Smooth muscle cell (in vitro differentiated cells): Measurements from ENCODE around the gene TNFAIP8. TPM values are rescaled to one million over a fixed set of nuclear protein-coding genes. Genes with fewer than 3 reads are reported as not detected.

Experiments used
- DNase-seq: peaks from one replicate; lab custom pipeline; 2025; ENCODE audit not compliant: unreplicated experiment; lab: John Stamatoyannopoulos, UW
- H2AFZ ChIP-seq: fragments of 200-600 bp; sonication (generic); 2 replicates; pipeline ENCODE4 v1.6.0; 2016; ENCODE audit warnings: antibody characterized with exemption, low read depth, mild to moderate bottlenecking
- H3F3A ChIP-seq: fragments of 200-600 bp; sonication (generic); 2 replicates; pipeline ENCODE4 v1.6.0; 2017; ENCODE audit warnings: antibody characterized with exemption, low read depth
- H3K27ac ChIP-seq: fragments of 200-600 bp; sonication (generic); 2 replicates; pipeline ENCODE4 v1.5.1; 2016; ENCODE audit warnings: low read depth, mild to moderate bottlenecking
- H3K27me3 ChIP-seq: fragments of 200-600 bp; sonication (generic); 2 replicates; pipeline ENCODE4 v1.6.1; 2016; ENCODE audit warnings: low read depth, mild to moderate bottlenecking
- H3K36me3 ChIP-seq: fragments of 200-600 bp; sonication (generic); 2 replicates; pipeline ENCODE4 v1.5.1; 2016; ENCODE audit warnings: low read depth
- H3K4me1 ChIP-seq: fragments of 200-600 bp; sonication (generic); 2 replicates; pipeline ENCODE4 v1.5.1; 2016; ENCODE audit warnings: low read depth
- H3K4me2 ChIP-seq: fragments of 200-600 bp; sonication (generic); 2 replicates; pipeline ENCODE4 v1.6.0; 2016; ENCODE audit warnings: mild to moderate bottlenecking
- H3K4me3 ChIP-seq: fragments of 200-600 bp; sonication (generic); 2 replicates; pipeline ENCODE4 v1.5.1; 2016; ENCODE audit warnings: mild to moderate bottlenecking
- H3K79me2 ChIP-seq: fragments of 200-600 bp; sonication (generic); 2 replicates; pipeline ENCODE4 v1.6.0; 2016; ENCODE audit warnings: low read depth, mild to moderate bottlenecking
- H3K9ac ChIP-seq: fragments of 200-600 bp; sonication (generic); 2 replicates; pipeline ENCODE4 v1.6.0; 2016; ENCODE audit warnings: low read depth
- H3K9me3 ChIP-seq: fragments of 200-600 bp; sonication (generic); replicated peaks from 2 replicates; pipeline ENCODE4 v1.5.1; 2016; ENCODE audit warnings: low read depth
- H4K20me1 ChIP-seq: fragments of 200-600 bp; sonication (generic); 2 replicates; pipeline ENCODE4 v1.6.0; 2016; ENCODE audit warnings: low read depth
- CTCF ChIP-seq: fragments of 200-600 bp; sonication (generic); IDR thresholded peaks from 2 replicates; pipeline ENCODE4 v1.5.1; 2017; ENCODE audit warnings: borderline replicate concordance, mild to moderate bottlenecking, antibody characterized with exemption; ENCODE audit not compliant: insufficient read depth, poor library complexity, severe bottlenecking
- WGBS: methylation state at CpG from one replicate; pipeline ENCODE4 v1.1.7; 2016; ENCODE audit warnings: low lambda C conversion rate; 5-methylcytosine and 5-hydroxymethylcytosine counted together
- polyA plus RNA-seq: library from polyadenylated mRNA; unstranded; fragments of >200 nt; fragmentation: Nextera tagmentation; extraction: Ambion mirVana; gene quantifications from 2 replicates; pipeline ENCODE4 v1.2.1, GENCODE V29; 2016
- total RNA-seq: library from RNA; depleted of rRNA; stranded (reverse); fragments of >200 nt; gene quantifications from 2 replicates; pipeline ENCODE4 v1.2.3, GENCODE V29; 2014

The TNFAIP8 gene
- total and polyA plus RNA-seq, 2 experiments from 2014 or later = 15.7 to 81.2 TPM

- 40% methylated on average over 2 of the region's 2 CpGs for WGBS
- Histone ChIP-seq H3K9me3 (no peaks in the 10 kb centered on the region), H3K36me3 (no peaks in the 10 kb centered on the region), H3K4me2 (peak overlapping the region; percentile 76), H3F3A (peaks cover 10% of the 10 kb centered on the region), H3K4me3 (no peak overlapping the region), H3K27me3 (no peaks in the 10 kb centered on the region), H3K9ac (no peak overlapping the region), H3K27ac (peak overlapping the region; percentile 85), H3K79me2 (peaks cover 89% of the 10 kb centered on the region), H4K20me1 (peaks cover 93% of the 10 kb centered on the region), H3K4me1 (peaks cover 19% of the 10 kb centered on the region), H2AFZ (no peak overlapping the region)
- no peak for DNase-seq
- TF ChIP-seq CTCF = no peak
Measured at GRCh38 chr5:119361594-119362125, 5.8 kb downstream of the TNFAIP8 start.

GRCh38 chr5:119362714-119363113, 6.9 kb downstream of the TNFAIP8 start:
- peaks cover 27% of the 10 kb centered on the region for H3K4me1 ChIP-seq

GRCh38 chr5:119363271-119363670, 7.5 kb downstream of the TNFAIP8 start:
- peaks cover 88% of the 10 kb centered on the region for H3K79me2 ChIP-seq
- no peak overlapping the region for H3K27ac ChIP-seq
- H4K20me1 ChIP-seq = peaks cover 94% of the 10 kb centered on the region
- H3F3A ChIP-seq = peaks cover 10% of the 10 kb centered on the region
- no peak overlapping the region for H3K4me2 ChIP-seq
- DNase-seq = no peak
- TF ChIP-seq CTCF = no peak
- WGBS = 97% methylated on average over 2 of the region's 2 CpGs
- no peaks in the 10 kb centered on the region for H3K36me3 ChIP-seq
- H3K9ac ChIP-seq = no peak overlapping the region
- H3K9me3 ChIP-seq = no peaks in the 10 kb centered on the region
- no peaks in the 10 kb centered on the region for H3K27me3 ChIP-seq
- no peak overlapping the region for H3K4me3 ChIP-seq
- no peak overlapping the region for H2AFZ ChIP-seq
- H3K4me1 ChIP-seq = peaks cover 27% of the 10 kb centered on the region

More at GRCh38 chr5:119362714-119363113, 6.9 kb downstream of the TNFAIP8 start:
- H3K79me2 ChIP-seq = peaks cover 88% of the 10 kb centered on the region
- no peak overlapping the region for H3K27ac ChIP-seq
- H2AFZ ChIP-seq = no peak overlapping the region
- H3K36me3 ChIP-seq = no peaks in the 10 kb centered on the region
- no peaks in the 10 kb centered on the region for H3K27me3 ChIP-seq
- H3K9ac ChIP-seq = no peak overlapping the region
- no peak for TF ChIP-seq CTCF
- H3K4me2 ChIP-seq = no peak overlapping the region
- H4K20me1 ChIP-seq = peaks cover 94% of the 10 kb centered on the region
- no peak overlapping the region for H3K4me3 ChIP-seq
- 95% methylated on average over 2 of the region's 2 CpGs for WGBS
- H3K9me3 ChIP-seq = no peaks in the 10 kb centered on the region
- no peak for DNase-seq
- peaks cover 10% of the 10 kb centered on the region for H3F3A ChIP-seq

- DNase-seq = no peak
- H3K36me3 ChIP-seq = no peaks in the 10 kb centered on the region
- no peak overlapping the region for H3K27ac ChIP-seq
- WGBS = 80% methylated on average over 2 of the region's 2 CpGs
- H2AFZ ChIP-seq = no peak overlapping the region
- peaks cover 10% of the 10 kb centered on the region for H3F3A ChIP-seq
- peaks cover 27% of the 10 kb centered on the region for H3K4me1 ChIP-seq
- H3K9ac ChIP-seq = no peak overlapping the region
- H3K79me2 ChIP-seq = peaks cover 88% of the 10 kb centered on the region
- no peak overlapping the region for H3K4me2 ChIP-seq
- H3K9me3 ChIP-seq = no peaks in the 10 kb centered on the region
- H3K27me3 ChIP-seq = no peaks in the 10 kb centered on the region
- no peak overlapping the region for H3K4me3 ChIP-seq
- no peak for TF ChIP-seq CTCF
- peaks cover 94% of the 10 kb centered on the region for H4K20me1 ChIP-seq
Measured at GRCh38 chr5:119363936-119364335, 8.1 kb downstream of the TNFAIP8 start.
